ENCODE results near the gene PDE8A. TPM values are rescaled to one million over a fixed set of nuclear protein-coding genes. Genes with fewer than 3 reads are reported as not detected.
A peak's percentile ranks its signal among the peaks of the same experiment; 100 is the strongest.

Gene PDE8A
- total RNA-seq, 4 donors from 2014 or later: 69.0 to 109 (median 89.5) TPM

- Histone ChIP-seq H3K9me3 (no peaks in the 10 kb centered on the region), H3K27me3 (no peaks in the 10 kb centered on the region), H3K4me3 (no peak overlapping the region), H3K4me1 (peaks cover 0 to 47% (median 7%) of the 10 kb centered on the region in 4 donors), H3K36me3 (no peaks in the 10 kb centered on the region), H3K27ac (peak overlapping the region in 2 of 4 donors; percentile 3 to 43)
- TF ChIP-seq POLR2A (IDR thresholded peaks at IDR 0.05): no peak
- no peak for TF ChIP-seq CTCF (IDR thresholded peaks at IDR 0.05)
- DNase-seq: no peak
Observed at GRCh38 chr15:84987949-84988624, 6.4 kb downstream of the PDE8A start.

GRCh38 chr15:84988909-84989644 is 7.4 kb downstream of the PDE8A start:
- no peaks in the 10 kb centered on the region for H3K9me3 ChIP-seq
- peaks cover 0 to 39% (median 6%) of the 10 kb centered on the region in 4 donors for H3K4me1 ChIP-seq
- no peak for DNase-seq
- no peak overlapping the region for H3K4me3 ChIP-seq
- no peaks in the 10 kb centered on the region for H3K27me3 ChIP-seq
- TF ChIP-seq CTCF (IDR thresholded peaks at IDR 0.05): no peak
- no peak for TF ChIP-seq POLR2A (IDR thresholded peaks at IDR 0.05)
- H3K27ac ChIP-seq: peak overlapping the region in 1 of 4 donors; percentile 43
- H3K36me3 ChIP-seq: no peaks in the 10 kb centered on the region

- Histone ChIP-seq H3K36me3 (no peaks in the 10 kb centered on the region), H3K4me1 (peaks cover 0 to 30% (median 5%) of the 10 kb centered on the region in 4 donors)
- TF ChIP-seq CTCF (IDR thresholded peaks at IDR 0.05): no peak
- TF ChIP-seq POLR2A (IDR thresholded peaks at IDR 0.05): no peak
Observed at GRCh38 chr15:84990507-84990906, 8.9 kb downstream of the PDE8A start.

GRCh38 chr15:84991014-84991712 is 9.5 kb downstream of the PDE8A start:
- Histone ChIP-seq H3K36me3 (no peaks in the 10 kb centered on the region), H3K4me3 (no peak overlapping the region), H3K27me3 (no peaks in the 10 kb centered on the region), H3K4me1 (peaks cover 0 to 23% (median 5%) of the 10 kb centered on the region in 4 donors), H3K9me3 (no peaks in the 10 kb centered on the region), H3K27ac (no peak overlapping the region)
- TF ChIP-seq CTCF (IDR thresholded peaks at IDR 0.05) (no peak), POLR2A (IDR thresholded peaks at IDR 0.05) (no peak)
- DNase-seq: no peak

More at GRCh38 chr15:84990507-84990906, 8.9 kb downstream of the PDE8A start:
- no peak overlapping the region for H3K4me3 ChIP-seq
- H3K9me3 ChIP-seq: no peaks in the 10 kb centered on the region
- H3K27ac ChIP-seq: no peak overlapping the region
- no peaks in the 10 kb centered on the region for H3K27me3 ChIP-seq
- no peak for DNase-seq

- Histone ChIP-seq H3K36me3 (no peaks in the 10 kb centered on the region), H3K4me1 (peaks cover 0 to 16% (median 5%) of the 10 kb centered on the region in 4 donors), H3K4me3 (no peak overlapping the region), H3K27ac (peak overlapping the region in 1 of 4 donors; percentile 61), H3K27me3 (no peaks in the 10 kb centered on the region), H3K9me3 (no peaks in the 10 kb centered on the region)
- peak in 1 of 3 donors; percentile 73 for DNase-seq
- TF ChIP-seq CTCF (IDR thresholded peaks at IDR 0.05): no peak
- no peak for TF ChIP-seq POLR2A (IDR thresholded peaks at IDR 0.05)
Observed at GRCh38 chr15:84992157-84992944, 10.7 kb downstream of the PDE8A start.
